ENCODE results near the gene OSBPL10. TPM values are rescaled to one million over a fixed set of nuclear protein-coding genes. Genes with fewer than 3 reads are reported as not detected.

The OSBPL10 gene
- total RNA-seq, 1 donor from 2014 or later = 6.4 TPM

- Histone ChIP-seq H3K4me1 (peaks cover 6% of the 10 kb centered on the region), H3K27me3 (ENCODE audit: low read depth) (no peaks in the 10 kb centered on the region), H3K36me3 (no peaks in the 10 kb centered on the region), H3K9me3 (replicated peaks) (no peaks in the 10 kb centered on the region), H3K4me3 (no peak overlapping the region), H3K27ac (replicated peaks) (no peak overlapping the region)
- intact Hi-C loops (cut with micrococcal nuclease) = no loop called here
- DNase-seq = no peak
- TF ChIP-seq CTCF (IDR thresholded peaks at IDR 0.05; ENCODE audit: borderline replicate concordance) = no peak
Observed at GRCh38 chr3:31911643-31912042, 69.4 kb downstream of the OSBPL10 start.

- Histone ChIP-seq H3K9me3 (replicated peaks) (no peaks in the 10 kb centered on the region), H3K27me3 (ENCODE audit: low read depth) (no peaks in the 10 kb centered on the region), H3K4me1 (peaks cover 10% of the 10 kb centered on the region), H3K36me3 (no peaks in the 10 kb centered on the region), H3K27ac (replicated peaks) (no peak overlapping the region), H3K4me3 (no peak overlapping the region)
- TF ChIP-seq CTCF (IDR thresholded peaks at IDR 0.05; ENCODE audit: borderline replicate concordance) = no peak
- DNase-seq = no peak
- intact Hi-C loops (cut with micrococcal nuclease) = no loop called here
Observed at GRCh38 chr3:31911124-31911523, 69.9 kb downstream of the OSBPL10 start.

- Histone ChIP-seq H3K27ac (replicated peaks) (peak overlapping the region; percentile 3), H3K9me3 (replicated peaks) (no peaks in the 10 kb centered on the region), H3K4me3 (no peak overlapping the region), H3K36me3 (no peaks in the 10 kb centered on the region), H3K4me1 (peaks cover 13% of the 10 kb centered on the region), H3K27me3 (ENCODE audit: low read depth) (no peaks in the 10 kb centered on the region)
- DNase-seq = no peak
- intact Hi-C loops (cut with micrococcal nuclease) = no loop called here
- TF ChIP-seq CTCF (IDR thresholded peaks at IDR 0.05; ENCODE audit: borderline replicate concordance) = no peak
Observed at GRCh38 chr3:31909455-31909854, 71.6 kb downstream of the OSBPL10 start.

GRCh38 chr3:31908391-31909097, 72.5 kb downstream of the OSBPL10 start:
- TF ChIP-seq CTCF (IDR thresholded peaks at IDR 0.05; ENCODE audit: borderline replicate concordance) = no peak
- Histone ChIP-seq H3K27ac (replicated peaks) (no peak overlapping the region), H3K27me3 (ENCODE audit: low read depth) (no peaks in the 10 kb centered on the region), H3K4me3 (no peak overlapping the region), H3K9me3 (replicated peaks) (no peaks in the 10 kb centered on the region), H3K36me3 (no peaks in the 10 kb centered on the region), H3K4me1 (peaks cover 13% of the 10 kb centered on the region)
- DNase-seq = no peak
- intact Hi-C loops (cut with micrococcal nuclease) = no loop called here

- no peak for TF ChIP-seq CTCF (IDR thresholded peaks at IDR 0.05; ENCODE audit: borderline replicate concordance)
- Histone ChIP-seq H3K9me3 (replicated peaks) (no peaks in the 10 kb centered on the region), H3K36me3 (no peaks in the 10 kb centered on the region), H3K4me1 (peaks cover 13% of the 10 kb centered on the region), H3K27me3 (ENCODE audit: low read depth) (no peaks in the 10 kb centered on the region), H3K4me3 (no peak overlapping the region), H3K27ac (replicated peaks) (no peak overlapping the region)
- intact Hi-C loops (cut with micrococcal nuclease) = no loop called here
- DNase-seq = no peak
Observed at GRCh38 chr3:31906182-31906581, 74.9 kb downstream of the OSBPL10 start.

Measured in left ventricle myocardium inferior (tissue), 1 donor.